NOMO-1 treated with dmso at 0.1 percent for 144 hours (cell line): ENCODE results near the gene GOLGA8K.
"Not testable (repeated sequence)": the region's sequence is repeated elsewhere in the genome, so short reads cannot be mapped to it uniquely, and the experiment has no call there.

Source experiments
- DNase-seq: peaks from one replicate; lab custom pipeline; 2025; ENCODE audit not compliant: unreplicated experiment; lab: John Stamatoyannopoulos, UW

Gene GOLGA8K

DNA sequence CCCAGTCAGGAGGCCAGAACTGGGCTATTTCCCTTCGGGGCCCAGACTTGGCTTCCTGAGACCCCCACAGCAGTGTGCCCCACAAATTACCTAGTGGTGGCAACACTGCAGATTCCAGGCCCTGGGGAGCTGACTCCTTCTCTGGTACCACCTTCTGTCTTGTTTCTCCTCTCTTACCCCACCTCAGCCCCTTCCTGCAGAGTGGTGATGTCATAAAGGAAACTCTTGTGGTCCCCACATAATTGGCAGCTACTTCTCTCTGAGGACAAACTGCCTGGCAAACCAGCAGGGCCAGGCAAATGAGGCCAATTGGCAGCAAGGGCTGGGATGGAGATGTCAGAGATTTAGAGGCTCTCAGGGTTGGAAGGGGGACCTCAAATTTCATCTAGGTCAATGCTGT lies 44.6 kb downstream of the GOLGA8K start:
- DNase-seq, result not testable (repeated sequence)

DNA sequence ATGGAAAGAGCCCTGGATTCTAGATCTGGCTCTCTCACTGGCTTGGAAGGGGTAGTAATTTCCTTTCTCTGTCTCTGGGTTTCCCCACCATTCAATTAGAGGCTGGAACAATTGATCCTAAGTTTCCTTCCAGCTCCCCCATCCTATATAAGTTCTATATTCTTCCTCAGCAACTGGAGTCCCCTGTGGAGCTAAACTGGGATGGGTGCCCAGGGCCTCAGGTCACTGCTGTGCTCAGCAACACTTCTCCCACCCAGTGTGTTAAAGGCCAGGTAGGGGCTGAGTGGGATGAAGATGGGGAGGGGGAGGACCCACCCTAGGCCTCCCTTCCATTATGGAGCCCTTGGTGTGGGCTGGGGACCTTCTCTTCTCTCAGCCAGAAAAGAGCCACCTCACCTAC lies 46.2 kb downstream of the GOLGA8K start:
- not testable (repeated sequence) for DNase-seq

DNA sequence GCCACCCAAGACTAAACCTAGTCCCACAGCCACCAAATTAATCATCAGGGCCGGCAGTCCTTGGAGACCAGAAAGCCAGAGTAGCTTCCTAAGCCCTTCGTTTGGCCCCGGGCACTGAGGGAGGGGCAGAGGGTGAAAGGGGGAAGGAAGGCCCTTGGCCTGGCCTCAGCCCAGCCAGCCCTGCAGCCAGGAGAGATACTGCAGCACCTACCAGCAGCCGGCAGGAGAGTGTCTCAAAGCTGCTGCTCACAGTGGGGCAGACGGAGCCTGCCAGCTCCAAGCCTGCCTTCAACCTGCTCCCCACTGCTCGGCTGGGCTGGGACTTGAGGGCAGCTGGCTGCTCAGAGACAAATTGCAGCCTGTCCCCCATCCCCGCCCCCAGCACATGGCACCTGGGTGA lies 50.3 kb downstream of the GOLGA8K start:
- DNase-seq, result not testable (repeated sequence)

DNA sequence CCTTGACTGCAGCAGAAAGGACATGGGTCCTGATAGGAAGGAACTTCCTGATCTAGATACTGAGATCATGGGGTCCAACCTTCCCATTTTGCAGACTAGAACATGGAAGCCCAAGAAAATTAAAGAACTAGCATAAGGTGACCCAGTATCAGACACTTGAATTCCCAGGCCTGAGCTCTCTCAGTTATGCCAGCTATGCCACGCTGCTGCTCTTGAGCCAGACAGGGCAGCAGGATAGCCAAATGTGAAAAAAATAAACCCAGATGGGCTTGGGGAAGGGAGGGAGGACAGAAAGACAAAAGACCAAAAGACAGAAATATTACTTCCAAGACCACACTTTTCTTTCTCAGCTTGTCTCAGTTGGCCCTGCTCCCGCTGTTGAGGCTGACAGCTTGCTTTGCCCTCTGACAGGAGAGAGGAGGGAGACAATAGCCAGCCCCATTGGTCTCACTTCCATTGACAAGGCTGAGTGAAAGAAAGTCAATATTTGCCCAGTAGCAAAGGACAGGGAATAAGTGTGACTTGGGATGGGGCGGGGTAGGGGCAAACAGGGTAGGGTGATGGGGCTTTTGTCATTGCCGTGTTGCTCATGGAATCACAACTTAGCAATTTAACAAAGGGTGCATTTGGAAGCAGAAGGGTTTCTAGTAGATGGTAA lies 52.4 kb downstream of the GOLGA8K start:
- not testable (repeated sequence) for DNase-seq

DNA sequence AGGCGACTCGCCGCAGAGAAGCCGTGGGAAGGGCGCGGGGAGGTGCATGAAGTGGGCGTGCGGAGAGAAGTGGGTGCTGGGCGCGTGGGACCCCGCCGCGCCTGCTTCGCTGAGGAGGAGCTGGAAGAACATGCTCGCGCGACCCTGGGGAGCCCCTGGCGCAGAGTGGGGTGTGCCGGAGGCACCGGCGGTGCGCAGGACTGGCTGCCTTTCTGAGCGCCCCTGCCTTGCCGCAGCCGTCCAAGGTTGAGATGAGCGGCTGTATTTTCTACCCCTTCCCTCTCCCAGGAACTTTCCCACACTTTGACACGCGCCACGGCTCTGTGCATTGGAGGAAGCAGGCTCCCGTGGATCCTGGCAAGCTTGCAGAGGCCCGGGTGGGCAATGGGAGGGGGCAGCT lies 56.1 kb downstream of the GOLGA8K start:
- DNase-seq, result not testable (repeated sequence)

DNA sequence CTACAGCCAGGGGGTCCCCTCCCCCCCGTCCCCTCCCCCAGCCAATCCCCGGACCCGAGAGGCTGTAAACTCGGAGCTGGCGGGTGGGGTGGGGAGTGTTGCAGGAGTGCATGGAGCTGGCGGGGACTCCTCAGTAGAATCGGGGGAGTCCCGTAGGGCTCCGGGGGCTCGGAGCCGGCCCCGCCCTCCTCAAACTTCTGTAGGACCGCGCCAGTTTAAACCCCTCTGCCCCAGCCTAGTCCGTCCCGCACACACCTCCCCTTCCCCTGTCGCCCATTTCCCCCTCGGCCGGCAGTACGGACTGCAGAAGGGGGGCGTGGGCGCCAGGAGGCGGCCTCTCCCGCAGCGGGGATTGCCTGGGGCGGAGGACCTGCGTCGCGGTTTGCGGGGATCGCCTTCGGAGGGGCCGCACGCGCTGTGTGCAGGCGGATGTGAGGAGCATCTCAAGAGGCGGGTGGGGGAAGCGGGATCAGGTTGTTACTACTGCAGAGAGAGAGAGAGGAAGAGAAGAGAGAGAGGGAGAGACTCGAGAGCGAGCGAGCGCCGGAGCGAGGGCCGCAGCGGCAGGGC lies 57.0 kb downstream of the GOLGA8K start:
- DNase-seq, result not testable (repeated sequence)

DNA sequence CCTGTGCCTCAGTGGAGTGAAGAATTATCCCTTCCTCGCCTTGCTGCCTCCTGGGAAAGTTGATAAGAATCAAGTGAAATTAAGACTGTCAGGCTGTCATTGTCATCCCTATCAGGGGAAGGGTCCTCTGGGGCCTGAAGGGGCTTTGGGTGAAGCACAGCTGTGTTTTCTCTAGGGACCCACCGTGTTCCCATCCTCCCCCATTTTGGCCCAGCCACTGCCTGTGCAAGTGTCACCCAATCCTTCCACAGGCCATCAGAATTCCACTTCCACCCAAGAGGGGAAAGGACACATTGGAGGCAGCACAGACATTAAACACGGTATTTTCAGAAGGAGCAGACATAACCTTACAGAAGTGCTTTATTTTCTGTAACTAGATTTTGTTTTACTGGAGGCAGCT lies 59.2 kb downstream of the GOLGA8K start:
- not testable (repeated sequence) for DNase-seq
